GM12873 (cell line): ENCODE results near the gene GPR143.

ENCODE experiments used
- CTCF ChIP-seq: IDR thresholded peaks from 2 replicates; pipeline ENCODE4 v1.5.1; 2012; ENCODE audit warnings: low read depth, mild to moderate bottlenecking, moderate library complexity, low read length, control low read depth; ENCODE audit not compliant: insufficient read depth; ENCODE audit errors: missing control alignments

The GPR143 gene

GRCh38 chrX:9738151-9738550, 27.5 kb downstream of the GPR143 start:
- TF ChIP-seq CTCF = no peak

GRCh38 chrX:9737363-9737762, 28.3 kb downstream of the GPR143 start:
- no peak for TF ChIP-seq CTCF

- TF ChIP-seq CTCF = no peak
Observed at GRCh38 chrX:9730752-9731151, 34.9 kb downstream of the GPR143 start.

- no peak for TF ChIP-seq CTCF
Observed at GRCh38 chrX:9730078-9730477, 35.6 kb downstream of the GPR143 start.

- TF ChIP-seq CTCF = no peak
Observed at GRCh38 chrX:9729171-9729885, 36.3 kb downstream of the GPR143 start.

GRCh38 chrX:9728261-9728660, 37.4 kb downstream of the GPR143 start:
- TF ChIP-seq CTCF = no peak

GRCh38 chrX:9724711-9725110, 40.9 kb downstream of the GPR143 start:
- no peak for TF ChIP-seq CTCF
